ENCODE results near the gene GJC1.

- TF ChIP-seq, protein P1, sequence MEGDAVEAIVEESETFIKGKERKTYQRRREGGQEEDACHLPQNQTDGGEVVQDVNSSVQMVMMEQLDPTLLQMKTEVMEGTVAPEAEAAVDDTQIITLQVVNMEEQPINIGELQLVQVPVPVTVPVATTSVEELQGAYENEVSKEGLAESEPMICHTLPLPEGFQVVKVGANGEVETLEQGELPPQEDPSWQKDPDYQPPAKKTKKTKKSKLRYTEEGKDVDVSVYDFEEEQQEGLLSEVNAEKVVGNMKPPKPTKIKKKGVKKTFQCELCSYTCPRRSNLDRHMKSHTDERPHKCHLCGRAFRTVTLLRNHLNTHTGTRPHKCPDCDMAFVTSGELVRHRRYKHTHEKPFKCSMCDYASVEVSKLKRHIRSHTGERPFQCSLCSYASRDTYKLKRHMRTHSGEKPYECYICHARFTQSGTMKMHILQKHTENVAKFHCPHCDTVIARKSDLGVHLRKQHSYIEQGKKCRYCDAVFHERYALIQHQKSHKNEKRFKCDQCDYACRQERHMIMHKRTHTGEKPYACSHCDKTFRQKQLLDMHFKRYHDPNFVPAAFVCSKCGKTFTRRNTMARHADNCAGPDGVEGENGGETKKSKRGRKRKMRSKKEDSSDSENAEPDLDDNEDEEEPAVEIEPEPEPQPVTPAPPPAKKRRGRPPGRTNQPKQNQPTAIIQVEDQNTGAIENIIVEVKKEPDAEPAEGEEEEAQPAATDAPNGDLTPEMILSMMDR (IDR thresholded peaks at IDR 0.05) = no peak
- TF ChIP-seq POLR2A (IDR thresholded peaks at IDR 0.05) = no peak
Measured at GRCh38 chr17:44773140-44773539, 56.9 kb downstream of the GJC1 start.
